ENCODE data around the gene MBD3. TPM values are rescaled to one million over a fixed set of nuclear protein-coding genes. Genes with fewer than 3 reads are reported as not detected.
A peak's percentile ranks its signal among the peaks of the same experiment; 100 is the strongest.

MBD3 gene
- total RNA-seq, 1 experiment from 2014 or later = 114 TPM

DNA sequence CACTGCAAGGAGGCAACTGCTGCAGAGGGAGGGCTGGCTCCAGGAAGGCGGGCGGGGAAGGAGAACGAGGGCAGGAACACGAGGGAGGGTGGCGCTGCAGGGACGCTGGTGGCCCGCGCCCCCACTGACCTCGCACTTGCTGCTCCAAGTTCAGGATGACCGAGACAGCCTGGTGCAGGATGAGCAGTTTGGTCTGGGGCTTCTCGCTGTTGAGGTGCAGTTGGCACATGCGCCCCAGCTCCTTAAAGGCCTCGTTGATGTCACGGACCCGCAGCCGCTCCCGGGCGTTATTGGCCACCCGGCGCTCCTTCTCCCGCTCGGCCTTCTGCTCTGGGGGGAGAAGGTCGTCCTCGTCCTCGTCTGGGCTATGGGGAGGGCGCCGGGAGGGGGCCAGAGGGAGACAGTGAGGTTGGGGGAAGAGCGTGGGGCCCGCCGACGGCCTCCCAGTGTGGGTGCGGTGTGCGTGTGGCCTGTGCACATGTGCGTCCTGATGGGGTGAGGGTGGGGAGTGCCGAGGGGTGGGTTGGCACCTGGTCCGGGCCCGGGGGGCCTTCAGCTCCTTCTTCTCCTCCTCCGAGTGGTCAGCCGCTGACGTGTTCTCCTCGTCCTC is 22.6 kb upstream of the MBD3 start:
- Mint-ChIP-seq H3K4me1 (ENCODE audit: insufficient read depth, unreplicated experiment) (no peaks in the 10 kb centered on the region), H3K36me3 (ENCODE audit: insufficient read depth, unreplicated experiment) (peaks cover 70% of the 10 kb centered on the region), H3K27me3 (ENCODE audit: insufficient read depth, unreplicated experiment) (no peaks in the 10 kb centered on the region), H3K4me3 (ENCODE audit: unreplicated experiment) (no peak overlapping the region), H3K9me3 (ENCODE audit: unreplicated experiment) (no peaks in the 10 kb centered on the region), H3K27ac (ENCODE audit: low read depth, unreplicated experiment) (no peak overlapping the region)
- BruUV-seq (replicated peaks) = no TSS peak
- TF ChIP-seq, protein P1, sequence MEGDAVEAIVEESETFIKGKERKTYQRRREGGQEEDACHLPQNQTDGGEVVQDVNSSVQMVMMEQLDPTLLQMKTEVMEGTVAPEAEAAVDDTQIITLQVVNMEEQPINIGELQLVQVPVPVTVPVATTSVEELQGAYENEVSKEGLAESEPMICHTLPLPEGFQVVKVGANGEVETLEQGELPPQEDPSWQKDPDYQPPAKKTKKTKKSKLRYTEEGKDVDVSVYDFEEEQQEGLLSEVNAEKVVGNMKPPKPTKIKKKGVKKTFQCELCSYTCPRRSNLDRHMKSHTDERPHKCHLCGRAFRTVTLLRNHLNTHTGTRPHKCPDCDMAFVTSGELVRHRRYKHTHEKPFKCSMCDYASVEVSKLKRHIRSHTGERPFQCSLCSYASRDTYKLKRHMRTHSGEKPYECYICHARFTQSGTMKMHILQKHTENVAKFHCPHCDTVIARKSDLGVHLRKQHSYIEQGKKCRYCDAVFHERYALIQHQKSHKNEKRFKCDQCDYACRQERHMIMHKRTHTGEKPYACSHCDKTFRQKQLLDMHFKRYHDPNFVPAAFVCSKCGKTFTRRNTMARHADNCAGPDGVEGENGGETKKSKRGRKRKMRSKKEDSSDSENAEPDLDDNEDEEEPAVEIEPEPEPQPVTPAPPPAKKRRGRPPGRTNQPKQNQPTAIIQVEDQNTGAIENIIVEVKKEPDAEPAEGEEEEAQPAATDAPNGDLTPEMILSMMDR (IDR thresholded peaks at IDR 0.05; ENCODE audit: unreplicated experiment) = no peak
- intact Hi-C loops (cut with micrococcal nuclease) = no loop called here
- DNase-seq (ENCODE audit: unreplicated experiment) = no peak
- CTCF ChIA-PET = interaction anchor here (0.6 kb wide), 1 partner anchor 223 kb away, joined by 3 read pairs; no protein-coding TSS in a partner anchor
- POLR2A ChIA-PET = no interaction called here

DNA sequence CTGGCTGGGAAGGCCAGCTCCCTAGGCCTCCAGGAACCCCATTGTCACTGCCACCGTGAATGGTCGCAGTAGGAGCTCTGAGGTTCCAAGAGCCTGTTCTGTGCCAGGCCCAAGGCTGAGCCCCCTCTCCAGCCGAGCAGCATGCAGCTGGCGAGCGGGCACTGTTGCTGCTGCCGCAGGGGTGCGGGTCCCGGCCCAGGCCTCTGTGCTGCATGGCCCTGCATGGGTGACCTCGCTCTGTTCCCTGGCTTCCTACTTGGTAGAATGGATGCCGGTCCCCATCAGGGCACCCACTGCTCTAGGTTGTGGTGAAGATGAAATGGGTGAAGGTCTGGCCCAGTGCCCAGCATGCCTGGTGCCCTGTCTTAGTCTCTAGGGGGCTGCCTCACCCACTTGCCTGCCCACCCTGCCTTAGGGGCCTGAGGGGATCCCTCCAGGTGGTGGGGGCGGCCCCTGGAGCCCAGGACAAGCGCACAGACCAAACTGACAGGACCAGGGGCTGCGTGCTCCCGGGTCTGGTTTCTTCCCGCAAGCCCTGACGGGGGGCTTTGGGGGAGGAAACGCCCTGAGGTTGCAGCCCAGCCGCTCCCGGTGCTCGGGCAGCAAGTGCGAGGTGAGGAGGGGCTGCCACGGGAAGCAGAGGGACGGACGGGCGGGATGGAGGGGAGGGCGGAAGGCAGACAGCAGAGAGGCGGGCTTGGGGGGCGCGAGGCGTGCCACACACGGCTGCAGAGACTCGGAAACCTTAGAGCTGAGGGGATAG is 21.3 kb upstream of the MBD3 start:
- no peaks in the 10 kb centered on the region for H3K4me1 Mint-ChIP-seq (ENCODE audit: insufficient read depth, unreplicated experiment)
- TF ChIP-seq, protein P1 (IDR thresholded peaks at IDR 0.05; ENCODE audit: unreplicated experiment) = no peak
- H3K4me3 Mint-ChIP-seq (ENCODE audit: unreplicated experiment) = no peak overlapping the region
- H3K27me3 Mint-ChIP-seq (ENCODE audit: insufficient read depth, unreplicated experiment) = no peaks in the 10 kb centered on the region
- ChIA-PET POLR2A (interaction anchor here (0.6 kb wide), 1 partner anchor 135 kb away, joined by 3 read pairs; no protein-coding TSS in a partner anchor), CTCF (interaction anchor here (0.6 to 0.8 kb wide), 2 partner anchors 21 to 183 kb away, joined by 3 to 5 read pairs; no protein-coding TSS in a partner anchor)
- H3K9me3 Mint-ChIP-seq (ENCODE audit: unreplicated experiment) = no peaks in the 10 kb centered on the region
- DNase-seq (ENCODE audit: unreplicated experiment) = no peak
- H3K27ac Mint-ChIP-seq (ENCODE audit: low read depth, unreplicated experiment) = peak overlapping the region; percentile 35
- intact Hi-C loops (cut with micrococcal nuclease) = no loop called here
- no TSS peak for BruUV-seq (replicated peaks)
- peaks cover 78% of the 10 kb centered on the region for H3K36me3 Mint-ChIP-seq (ENCODE audit: insufficient read depth, unreplicated experiment)

DNA sequence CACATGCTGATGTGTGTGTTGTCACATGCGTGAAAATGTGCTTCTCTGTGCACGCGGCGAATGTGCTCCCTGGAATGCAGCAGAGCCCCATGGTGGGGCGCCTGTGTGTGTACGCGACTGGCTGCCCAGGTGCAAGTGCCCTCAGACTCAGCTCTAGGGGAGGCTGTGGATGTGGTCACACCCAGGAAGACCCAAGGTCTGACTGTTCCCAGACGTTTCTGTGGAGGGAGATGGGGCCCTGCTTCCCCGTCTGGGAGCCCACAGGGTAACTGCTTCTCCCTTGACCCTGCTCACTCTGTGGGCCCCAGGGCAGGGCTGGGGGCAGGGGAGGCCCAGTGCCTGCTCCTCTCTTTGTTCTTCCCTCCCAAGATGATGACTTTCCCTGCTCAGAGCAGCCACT is 20.5 kb upstream of the MBD3 start:
- DNase-seq (ENCODE audit: unreplicated experiment) = no peak
- Mint-ChIP-seq H3K27me3 (ENCODE audit: insufficient read depth, unreplicated experiment) (no peaks in the 10 kb centered on the region), H3K27ac (ENCODE audit: low read depth, unreplicated experiment) (no peak overlapping the region), H3K4me1 (ENCODE audit: insufficient read depth, unreplicated experiment) (no peaks in the 10 kb centered on the region), H3K4me3 (ENCODE audit: unreplicated experiment) (no peak overlapping the region), H3K9me3 (ENCODE audit: unreplicated experiment) (no peaks in the 10 kb centered on the region), H3K36me3 (ENCODE audit: insufficient read depth, unreplicated experiment) (peaks cover 76% of the 10 kb centered on the region)
- POLR2A ChIA-PET = no interaction called here
- CTCF ChIA-PET = interaction anchor here (0.8 kb wide), 1 partner anchor 20 kb away, joined by 3 read pairs; no protein-coding TSS in a partner anchor
- BruUV-seq (replicated peaks) = no TSS peak
- TF ChIP-seq, protein P1 (IDR thresholded peaks at IDR 0.05; ENCODE audit: unreplicated experiment) = no peak
- intact Hi-C loops (cut with micrococcal nuclease) = no loop called here

Measured in MCF 10A (cell line).